ENCODE measurements around the gene OTUD7B.

OTUD7B gene

GRCh38 chr1:149927563-149928400 is 82.7 kb downstream of the OTUD7B start, which contains the start of gene SF3B4:
SF3B4 (minus strand) TSS chr1:149927803; CDS start chr1:149927759, 44 bp downstream.
- peak; percentile 96 to 97 for DNase-seq
- TF ChIP-seq POLR2A (IDR thresholded peaks at IDR 0.05; ENCODE audit: low read length) = peak; percentile 98
- no peak for TF ChIP-seq GATA1 (IDR thresholded peaks at IDR 0.05; ENCODE audit: low read depth, low read length)

DNA sequence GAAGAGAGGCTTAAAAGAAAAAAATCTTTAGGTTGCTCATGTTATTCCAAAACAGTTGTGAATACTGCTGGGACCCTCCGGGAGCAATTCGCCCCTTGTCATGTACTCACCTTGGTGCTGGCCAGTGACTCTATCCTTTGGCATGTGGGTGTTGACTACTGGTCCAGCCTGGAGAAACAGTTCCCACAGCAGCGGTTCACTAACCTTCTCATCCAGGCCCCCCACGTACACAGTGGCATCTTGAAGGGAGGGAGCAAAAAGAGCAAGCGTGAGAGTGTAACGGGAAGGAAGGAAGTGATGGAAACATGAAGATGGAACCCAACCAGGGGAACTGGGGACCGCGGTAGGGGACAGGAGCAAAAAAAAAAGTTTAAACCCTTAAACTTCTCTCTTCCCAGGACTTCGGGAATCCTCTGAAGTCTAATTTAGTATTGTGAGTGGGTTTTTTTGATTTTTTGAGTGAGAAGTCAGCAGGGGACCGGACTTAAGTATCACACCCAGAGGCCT is 83.4 kb downstream of the OTUD7B start:
- TF ChIP-seq GATA1 (IDR thresholded peaks at IDR 0.05; ENCODE audit: low read depth, low read length) = no peak
- no peak for TF ChIP-seq POLR2A (IDR thresholded peaks at IDR 0.05; ENCODE audit: low read length)
- DNase-seq = no peak

DNA sequence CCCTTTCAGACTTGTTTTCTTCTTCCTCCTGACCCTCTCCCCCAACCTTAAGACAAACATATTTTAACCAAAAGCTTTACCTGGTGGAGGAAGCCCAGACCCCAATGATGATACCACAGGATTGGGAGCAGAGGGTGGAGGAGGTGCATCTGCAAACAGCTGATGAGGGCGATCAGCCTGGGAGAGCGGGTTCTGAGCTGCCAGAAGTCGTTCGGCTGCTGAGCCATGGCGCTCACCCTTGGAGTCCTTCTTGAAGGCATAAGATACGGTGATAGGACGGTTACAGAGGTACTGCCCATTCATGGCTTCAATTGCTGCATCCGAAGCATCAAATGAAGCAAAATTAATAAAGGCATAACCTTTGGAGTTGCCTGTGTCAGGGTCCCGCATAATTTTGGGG is 84.2 kb downstream of the OTUD7B start:
- TF ChIP-seq GATA1 (IDR thresholded peaks at IDR 0.05; ENCODE audit: low read depth, low read length) (no peak), POLR2A (IDR thresholded peaks at IDR 0.05; ENCODE audit: low read length) (no peak)

GRCh38 chr1:149925751-149926150 is 84.8 kb downstream of the OTUD7B start:
- DNase-seq = no peak
- TF ChIP-seq POLR2A (IDR thresholded peaks at IDR 0.05; ENCODE audit: low read length) = no peak
- no peak for TF ChIP-seq GATA1 (IDR thresholded peaks at IDR 0.05; ENCODE audit: low read depth, low read length)

More for the DNA sequence above, 84.2 kb downstream of the OTUD7B start:
- DNase-seq = no peak

- TF ChIP-seq GATA1 (IDR thresholded peaks at IDR 0.05; ENCODE audit: low read depth, low read length) (no peak), POLR2A (IDR thresholded peaks at IDR 0.05; ENCODE audit: low read length) (no peak)
- DNase-seq = peak; percentile 52 to 64
These were observed 85.2 kb downstream of the OTUD7B start for GRCh38 chr1:149925345-149925744.

DNA sequence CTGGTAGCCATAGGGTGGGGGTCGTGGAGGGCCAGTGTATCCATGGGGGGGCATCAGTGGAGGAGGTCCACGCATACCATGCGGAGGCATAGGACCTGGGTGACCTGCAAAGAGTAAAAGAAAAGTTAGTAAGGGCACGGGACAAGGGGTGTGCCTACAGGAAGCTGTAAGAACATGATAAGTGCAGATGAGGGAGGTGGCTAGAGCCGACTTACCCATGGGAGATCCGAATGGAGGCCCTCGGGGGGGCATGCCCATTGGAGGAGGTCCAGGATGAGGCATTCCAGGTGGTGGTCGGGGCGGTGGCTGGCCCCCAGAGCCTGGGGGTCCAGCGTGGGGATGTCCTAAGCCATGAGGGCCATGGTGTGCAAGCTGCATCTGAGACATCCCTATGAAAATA is 86.9 kb downstream of the OTUD7B start:
- TF ChIP-seq POLR2A (IDR thresholded peaks at IDR 0.05; ENCODE audit: low read length) = no peak
- TF ChIP-seq GATA1 (IDR thresholded peaks at IDR 0.05; ENCODE audit: low read depth, low read length) = no peak

GRCh38 chr1:149917571-149918144 is 92.9 kb downstream of the OTUD7B start, which contains the start of gene SV2A:
SV2A (minus strand) TSS chr1:149917844; CDS start chr1:149913840, 4,004 bp downstream.
- TF ChIP-seq GATA1 (IDR thresholded peaks at IDR 0.05; ENCODE audit: low read depth, low read length) (no peak), POLR2A (IDR thresholded peaks at IDR 0.05; ENCODE audit: low read length) (no peak)

More for the DNA sequence above, 86.9 kb downstream of the OTUD7B start:
- peak; percentile 69 to 73 for DNase-seq

GRCh38 chr1:149916898-149917252 is 93.7 kb downstream of the OTUD7B start:
- TF ChIP-seq GATA1 (IDR thresholded peaks at IDR 0.05; ENCODE audit: low read depth, low read length) (no peak), POLR2A (IDR thresholded peaks at IDR 0.05; ENCODE audit: low read length) (no peak)
- no peak for DNase-seq

More at GRCh38 chr1:149917571-149918144, 92.9 kb downstream of the OTUD7B start, which contains the start of gene SV2A:
- DNase-seq = no peak

- DNase-seq = no peak
- TF ChIP-seq GATA1 (IDR thresholded peaks at IDR 0.05; ENCODE audit: low read depth, low read length) (no peak), POLR2A (IDR thresholded peaks at IDR 0.05; ENCODE audit: low read length) (no peak)
These were observed 94.2 kb downstream of the OTUD7B start for GRCh38 chr1:149916193-149916897.

GRCh38 chr1:149915429-149916192 is 94.9 kb downstream of the OTUD7B start:
- no peak for DNase-seq
- TF ChIP-seq GATA1 (IDR thresholded peaks at IDR 0.05; ENCODE audit: low read depth, low read length) = no peak
- TF ChIP-seq POLR2A (IDR thresholded peaks at IDR 0.05; ENCODE audit: low read length) = no peak

- TF ChIP-seq GATA1 (IDR thresholded peaks at IDR 0.05; ENCODE audit: low read depth, low read length) (no peak), POLR2A (IDR thresholded peaks at IDR 0.05; ENCODE audit: low read length) (no peak)
- DNase-seq = no peak
These were observed 96.0 kb downstream of the OTUD7B start for GRCh38 chr1:149914545-149914944.

DNA sequence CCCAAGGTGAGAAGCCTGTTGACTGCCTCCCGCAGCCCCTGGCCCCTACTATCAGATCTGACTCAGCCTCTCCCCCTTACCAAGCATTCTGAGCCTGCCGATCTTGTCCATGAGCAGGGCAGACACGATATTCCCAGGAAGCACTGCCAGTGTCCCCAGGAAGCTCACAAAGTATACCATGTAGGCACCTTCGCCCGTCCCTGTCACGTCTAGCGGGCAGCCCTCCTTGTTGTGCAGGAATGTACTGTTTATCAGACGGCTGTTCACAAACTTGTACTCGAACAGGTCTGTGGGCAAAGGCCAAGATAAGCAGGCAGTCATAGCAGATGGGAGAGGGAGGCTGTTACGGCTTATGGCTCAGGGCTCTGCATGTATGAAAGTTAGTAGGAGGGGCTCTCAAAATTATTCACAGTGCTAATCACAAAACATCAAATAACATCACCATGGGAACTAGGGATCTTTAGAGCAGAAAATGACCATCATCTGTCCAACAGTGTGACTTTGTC is 103.9 kb downstream of the OTUD7B start:
- DNase-seq = peak; percentile 60 to 79
- TF ChIP-seq GATA1 (IDR thresholded peaks at IDR 0.05; ENCODE audit: low read depth, low read length) (no peak), POLR2A (IDR thresholded peaks at IDR 0.05; ENCODE audit: low read length) (no peak)

Measured in erythroblast (primary cell).